GM18502 (cell line): ENCODE results near the gene MPRIP.

Experiments used
- ATAC-seq: cut with Tn5 transposase; IDR thresholded peaks from one replicate; pipeline ENCODE4 v1.9.1; 2021; ENCODE audit warnings: mild to moderate bottlenecking; ENCODE audit not compliant: unreplicated experiment, poor library complexity

The MPRIP gene

DNA sequence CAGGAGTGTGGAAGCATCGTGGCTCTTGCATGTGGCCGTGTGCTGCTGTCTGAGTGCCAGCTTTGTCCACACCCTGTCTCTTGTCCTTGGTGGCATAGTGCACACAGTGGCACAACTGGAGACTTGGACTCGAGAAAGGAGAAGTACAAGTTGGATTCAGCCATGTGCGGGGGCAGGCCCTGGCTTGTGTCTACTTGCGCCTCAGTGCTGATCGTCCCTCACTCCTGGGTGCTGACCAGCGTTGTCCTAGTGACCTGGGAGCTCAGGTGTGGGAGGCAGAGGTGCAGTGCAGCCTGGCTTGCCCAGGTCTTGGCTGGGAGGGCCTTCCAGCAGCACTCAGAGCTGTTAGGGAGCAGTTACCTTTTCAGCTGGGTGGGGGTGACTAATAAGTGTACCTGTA, 20.6 kb downstream of the MPRIP start:
- no peak for ATAC-seq

DNA sequence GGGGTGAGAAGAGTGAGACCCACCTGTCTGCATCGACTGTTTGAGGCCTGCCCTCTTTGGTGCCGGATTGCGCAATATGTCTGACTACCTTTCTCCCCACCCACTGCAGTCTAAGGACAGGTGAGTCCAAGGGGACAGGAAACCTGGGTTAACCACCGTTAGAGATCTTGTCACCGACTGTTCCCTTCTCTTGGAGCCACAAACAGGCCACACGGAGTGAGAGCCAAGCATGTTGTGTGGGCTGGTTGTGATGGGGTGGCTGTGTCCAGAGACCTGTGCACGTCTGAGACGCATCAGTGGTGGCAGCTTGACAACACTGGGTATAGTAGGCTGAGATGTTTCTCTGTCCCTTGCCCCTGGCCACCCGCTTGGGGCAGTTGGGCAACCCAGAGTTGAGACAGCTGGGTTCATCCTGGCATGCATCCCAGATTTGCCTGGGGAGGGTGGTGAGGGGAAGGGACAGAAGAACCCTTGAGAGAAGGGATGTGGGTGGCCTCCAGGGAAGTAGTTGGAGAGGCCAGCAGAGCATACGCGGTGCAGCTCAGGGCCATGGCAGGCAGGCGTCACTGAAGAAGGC, 21.4 kb downstream of the MPRIP start:
- no peak for ATAC-seq

DNA sequence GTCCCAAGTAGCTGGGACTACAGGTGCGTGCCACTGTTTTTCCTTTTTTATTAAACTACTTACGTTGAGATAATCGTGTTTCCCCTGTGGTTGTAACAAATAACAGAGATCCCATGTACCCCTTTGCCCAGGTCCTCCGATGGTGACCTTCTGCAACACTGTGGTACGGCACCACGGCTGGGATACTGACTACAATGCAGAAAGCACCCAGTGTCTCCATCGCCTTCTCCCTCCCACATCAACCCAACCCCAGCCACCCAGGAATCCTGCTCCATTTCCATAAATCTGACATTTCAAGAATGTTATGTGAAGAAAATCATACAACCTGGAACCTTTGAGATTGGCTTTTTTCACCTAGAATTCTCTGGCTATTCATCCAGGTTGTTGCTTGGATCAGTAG, 22.1 kb downstream of the MPRIP start:
- ATAC-seq = no peak

- ATAC-seq = no peak
Observed at GRCh38 chr17:17066021-17066420, 23.8 kb downstream of the MPRIP start.

- ATAC-seq = no peak
Observed at GRCh38 chr17:17067257-17067656, 25.0 kb downstream of the MPRIP start.

DNA sequence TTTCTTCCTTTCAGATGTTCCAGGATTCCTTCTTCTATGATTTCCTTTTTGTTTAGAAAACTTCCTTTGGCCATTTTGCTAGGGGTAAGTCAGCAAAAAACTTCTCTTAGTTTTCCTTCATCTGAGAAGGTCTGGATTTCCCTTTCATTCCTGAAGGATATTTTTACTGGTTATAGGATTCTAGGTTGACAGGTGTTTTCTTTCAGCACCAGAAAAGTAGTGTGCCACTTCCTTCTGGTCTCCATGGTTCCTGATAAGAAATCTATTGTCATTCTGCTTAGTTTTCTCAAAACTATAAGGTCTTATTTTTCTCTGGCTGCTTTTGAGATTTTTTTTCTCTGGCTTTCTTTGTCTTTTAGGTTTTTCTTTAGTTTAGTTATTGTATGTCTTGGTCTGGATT, 27.6 kb downstream of the MPRIP start:
- no peak for ATAC-seq

- no peak for ATAC-seq
Observed at GRCh38 chr17:17070931-17071330, 28.7 kb downstream of the MPRIP start.

DNA sequence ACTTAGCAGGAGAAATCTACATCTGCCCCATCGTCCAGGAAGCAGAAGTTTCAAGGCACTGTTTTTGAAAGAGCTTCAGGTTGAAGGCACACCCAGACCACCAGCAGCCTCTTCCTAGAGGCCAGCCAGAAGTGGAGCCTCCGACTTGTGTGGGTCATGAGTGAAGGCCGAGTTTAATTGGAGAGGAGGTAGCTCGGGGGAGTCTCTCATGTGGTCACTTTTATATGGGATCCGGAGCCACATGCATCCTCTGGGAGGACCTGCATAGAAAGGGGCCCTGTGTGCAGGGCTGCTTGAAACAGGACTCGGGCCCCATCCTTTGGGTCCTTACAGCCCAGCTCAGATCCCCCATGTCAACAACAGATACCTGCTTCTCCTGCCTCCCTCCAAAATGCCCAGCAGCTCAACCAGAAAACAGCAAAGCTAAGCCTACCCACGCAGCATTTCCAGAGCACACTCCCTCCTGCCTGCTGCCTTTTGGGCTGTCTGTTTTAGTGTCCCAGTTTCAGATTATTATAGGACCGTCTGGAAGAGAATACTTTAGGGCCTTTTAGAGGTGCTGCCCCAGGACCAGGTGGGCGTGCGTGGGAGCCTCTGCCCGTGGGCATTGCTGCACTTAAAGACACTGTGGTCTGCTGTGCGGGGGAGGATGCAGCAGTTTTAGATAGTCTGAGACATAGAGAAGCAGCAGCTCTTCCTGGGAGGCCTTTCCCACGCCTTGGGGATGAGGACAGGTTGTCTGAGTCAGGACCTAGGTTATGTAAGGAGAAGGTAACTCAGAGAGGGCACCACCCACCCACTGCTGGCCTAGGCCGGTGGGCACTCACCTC, 29.5 kb downstream of the MPRIP start:
- no peak for ATAC-seq

DNA sequence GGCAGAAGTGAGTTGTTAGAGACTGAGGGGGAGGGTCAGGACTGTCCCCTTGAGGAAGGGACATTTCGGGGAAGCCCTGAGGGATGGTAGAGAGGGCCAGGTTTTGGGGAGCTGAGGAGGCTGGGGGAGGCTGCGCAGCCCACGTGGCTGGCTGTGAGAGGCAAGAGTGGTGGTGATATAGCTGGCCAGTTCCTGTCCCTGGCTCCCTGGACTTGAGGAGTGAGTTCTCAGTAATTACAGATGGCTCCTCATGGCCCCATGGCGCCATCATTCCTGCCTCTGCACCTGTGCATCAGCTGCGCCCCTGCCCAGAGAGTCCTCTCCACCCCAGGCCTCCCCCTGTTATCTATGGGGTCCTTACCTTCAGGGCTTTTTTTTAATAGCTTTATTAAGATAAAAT, 30.3 kb downstream of the MPRIP start:
- ATAC-seq = no peak

DNA sequence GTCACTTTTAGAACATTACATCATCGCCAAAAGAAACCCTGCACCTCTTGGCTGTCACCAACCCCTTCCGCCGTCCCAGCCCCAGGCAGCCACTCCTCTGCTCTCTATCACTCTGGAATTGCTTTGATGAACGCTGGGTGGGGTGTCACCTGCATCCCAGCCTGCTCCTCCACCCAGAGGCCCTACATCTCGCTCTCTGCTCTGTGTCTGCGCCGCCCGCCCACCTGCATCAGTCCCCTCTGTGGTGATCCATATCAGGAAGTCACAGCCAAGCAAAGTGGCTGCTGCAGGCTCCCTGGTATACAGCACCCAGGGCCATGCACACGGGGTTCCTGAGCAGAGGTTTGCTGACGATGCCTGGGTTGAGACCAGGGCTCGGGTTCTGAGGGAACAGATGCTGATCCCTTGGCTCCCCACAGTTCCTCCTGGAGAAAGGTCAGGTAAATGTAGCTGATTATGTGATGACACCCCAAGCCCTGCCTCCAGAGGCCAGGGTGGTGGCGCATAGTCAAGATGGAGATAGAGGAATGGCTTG, 30.8 kb downstream of the MPRIP start:
- ATAC-seq = no peak

DNA sequence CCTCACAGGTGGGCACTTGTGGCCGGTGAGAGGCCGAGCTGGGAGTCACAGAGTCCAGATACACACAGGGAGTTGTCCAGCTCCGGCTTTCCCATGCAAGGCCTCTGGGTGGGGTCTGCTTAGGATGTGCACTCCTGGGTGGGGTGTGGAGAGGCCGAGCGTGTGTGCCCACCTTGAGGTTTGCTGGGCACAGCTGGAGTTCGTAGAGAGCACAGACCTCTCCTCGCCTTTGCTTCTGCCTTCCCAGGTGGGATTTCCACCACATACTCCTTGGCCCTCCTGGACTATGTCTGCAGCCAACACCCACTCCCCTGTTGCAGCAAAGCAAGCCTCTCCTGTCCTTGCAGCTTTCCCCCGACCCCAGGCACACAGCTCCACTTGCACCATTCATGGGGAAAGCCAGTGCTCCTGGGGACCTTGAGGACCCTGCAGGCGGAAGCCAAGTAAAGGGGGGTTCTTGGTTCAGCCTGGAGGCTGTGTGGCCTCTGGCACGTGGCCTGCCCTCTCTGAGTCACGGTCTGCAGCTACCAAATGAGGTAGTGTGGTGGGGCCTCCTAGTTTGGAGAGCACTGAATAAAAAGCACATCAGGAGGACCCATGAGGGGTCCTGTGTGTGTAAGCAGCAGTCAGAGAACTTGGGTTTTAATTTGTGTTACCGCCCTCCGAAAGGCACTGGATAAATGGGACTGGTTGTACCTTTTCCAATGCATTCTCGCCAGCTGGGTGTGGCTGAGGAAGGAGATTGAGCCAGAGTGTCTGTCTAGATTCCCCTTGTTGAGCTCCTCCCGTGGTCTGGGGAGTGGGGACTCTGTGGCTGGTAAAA, 31.5 kb downstream of the MPRIP start:
- no peak for ATAC-seq

GRCh38 chr17:17075125-17075781, 33.0 kb downstream of the MPRIP start:
- no peak for ATAC-seq

DNA sequence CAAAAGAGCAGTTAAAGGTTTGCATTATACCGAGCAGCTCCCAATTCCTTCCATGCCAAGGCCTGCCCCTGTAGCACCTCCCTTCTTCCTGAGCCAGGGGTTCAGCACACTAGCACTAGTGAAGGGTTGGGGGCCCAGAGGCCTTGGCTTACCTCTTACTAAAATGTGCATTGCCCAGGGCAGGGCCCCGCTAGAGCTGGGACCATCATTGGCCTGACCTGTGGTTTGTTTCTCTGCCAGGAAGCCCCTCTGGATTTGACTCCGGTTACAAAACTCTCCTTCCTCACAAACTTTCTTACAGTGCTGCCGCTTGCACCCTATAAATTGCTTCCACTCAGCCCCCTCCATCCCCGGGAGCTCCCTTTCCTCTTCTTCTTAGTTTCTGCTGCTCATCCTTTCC, 33.8 kb downstream of the MPRIP start:
- no peak for ATAC-seq

DNA sequence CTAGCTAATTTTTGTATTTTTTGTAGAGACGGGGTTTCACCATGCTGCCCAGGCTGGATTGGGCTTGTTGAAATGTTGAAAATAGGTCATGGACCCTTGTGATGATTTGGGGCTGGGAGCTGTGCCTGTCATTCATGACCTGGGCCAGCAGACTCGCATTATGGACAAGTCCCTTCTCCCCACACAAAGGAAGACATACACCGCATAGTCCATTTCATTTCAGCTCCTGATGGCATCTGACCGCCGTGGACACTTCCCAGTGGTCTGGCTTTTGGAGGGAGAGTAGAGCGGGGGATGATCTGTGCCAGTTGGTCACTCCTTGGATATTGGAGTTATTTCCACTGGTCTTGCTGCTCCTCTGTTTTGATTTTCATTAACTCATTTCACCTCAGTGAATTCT, 34.8 kb downstream of the MPRIP start:
- no peak for ATAC-seq

DNA sequence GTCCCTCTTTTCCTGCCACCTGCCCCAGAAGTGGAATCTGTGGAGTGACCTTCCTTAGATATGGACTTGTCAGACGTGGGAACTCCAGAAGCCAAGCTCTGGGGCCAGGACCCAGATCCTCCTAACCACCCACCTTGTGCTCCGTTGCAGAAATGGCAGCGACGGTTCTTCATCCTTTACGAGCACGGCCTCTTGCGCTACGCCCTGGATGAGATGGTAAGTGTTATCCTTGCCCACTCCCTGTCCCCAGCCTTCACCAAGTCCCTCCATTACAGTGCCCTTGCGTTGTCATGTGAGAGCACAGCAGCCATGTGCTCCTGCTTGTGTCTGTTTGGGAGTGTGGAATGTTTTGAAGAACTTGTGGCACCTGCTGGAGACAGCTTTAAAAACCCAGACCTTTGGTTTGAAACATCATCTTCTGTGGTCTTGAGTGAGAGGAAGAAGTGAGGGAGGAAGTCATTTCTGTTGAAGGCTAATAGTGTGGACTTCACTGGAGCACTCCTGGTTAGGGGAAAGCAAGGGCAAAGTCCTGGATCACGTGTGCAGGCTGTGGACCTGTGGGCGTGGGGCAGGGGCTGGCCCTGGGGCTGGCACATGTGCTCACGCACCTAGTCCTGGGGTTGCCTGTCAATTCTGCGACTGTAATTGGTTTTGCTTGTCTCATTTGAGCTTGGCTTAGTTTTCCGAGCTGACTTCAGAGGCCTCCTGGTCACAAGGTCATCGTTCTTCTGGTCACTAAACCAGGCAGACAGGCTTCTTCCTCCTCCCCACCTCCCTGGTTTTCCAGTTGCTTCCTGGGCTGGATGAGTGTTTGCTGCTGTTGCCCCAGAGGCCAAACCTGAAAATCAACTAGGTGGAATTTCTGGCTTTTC, 35.8 kb downstream of the MPRIP start:
- no peak for ATAC-seq

DNA sequence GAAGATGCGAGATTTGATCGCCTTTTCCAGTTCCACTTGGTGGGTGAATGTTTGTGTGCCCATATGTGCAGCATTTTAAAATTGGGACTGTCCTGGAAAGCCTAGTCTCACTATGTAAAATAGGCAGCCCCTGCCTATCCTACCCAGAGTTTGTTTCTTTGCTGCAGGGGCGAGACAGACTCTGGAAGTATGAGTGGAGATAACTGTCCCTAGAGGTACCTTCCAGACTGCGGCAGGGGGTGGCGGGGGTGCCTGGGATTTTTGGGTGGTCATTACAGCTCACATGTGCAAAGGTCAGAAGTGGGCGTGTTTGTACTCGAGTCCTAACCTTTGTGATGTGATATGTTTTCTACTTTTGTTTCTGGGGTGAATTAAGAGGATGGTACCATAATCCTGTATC, 36.6 kb downstream of the MPRIP start:
- ATAC-seq = no peak

- no peak for ATAC-seq
Observed at GRCh38 chr17:17079336-17079735, 37.1 kb downstream of the MPRIP start.

- no peak for ATAC-seq
Observed at GRCh38 chr17:17079761-17080160, 37.5 kb downstream of the MPRIP start.

DNA sequence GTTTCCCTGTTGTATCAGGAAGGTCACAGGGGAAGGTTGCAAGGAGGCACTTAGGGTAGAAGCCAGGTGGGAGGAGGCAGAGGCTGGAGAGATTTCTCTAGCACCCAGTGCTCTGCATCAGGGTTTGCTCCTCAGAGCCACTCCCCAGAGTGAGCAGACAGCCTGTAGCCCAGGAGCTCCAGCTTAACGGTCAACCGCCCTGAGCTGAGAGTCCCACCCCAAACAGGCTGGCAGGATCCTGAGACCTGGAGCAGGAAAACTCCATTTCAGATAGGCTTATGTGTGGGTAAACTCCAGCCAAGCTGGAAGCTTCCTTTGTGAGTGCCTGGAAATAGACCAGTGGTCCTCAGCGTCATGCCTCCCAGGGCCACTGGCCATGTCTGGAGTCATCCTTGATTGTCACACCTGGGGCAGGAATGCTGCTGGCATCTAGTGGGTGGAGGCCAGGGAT, 37.9 kb downstream of the MPRIP start:
- no peak for ATAC-seq

- ATAC-seq = no peak
Observed at GRCh38 chr17:17080781-17081180, 38.5 kb downstream of the MPRIP start.
